ENCODE measurements around the gene YAP1. TPM values are rescaled to one million over a fixed set of nuclear protein-coding genes. Genes with fewer than 3 reads are reported as not detected.

YAP1 gene
- total and polyA plus RNA-seq, 2 of the 4 experiments (the other 2 are of a cell fraction) = 121 to 251 TPM

DNA sequence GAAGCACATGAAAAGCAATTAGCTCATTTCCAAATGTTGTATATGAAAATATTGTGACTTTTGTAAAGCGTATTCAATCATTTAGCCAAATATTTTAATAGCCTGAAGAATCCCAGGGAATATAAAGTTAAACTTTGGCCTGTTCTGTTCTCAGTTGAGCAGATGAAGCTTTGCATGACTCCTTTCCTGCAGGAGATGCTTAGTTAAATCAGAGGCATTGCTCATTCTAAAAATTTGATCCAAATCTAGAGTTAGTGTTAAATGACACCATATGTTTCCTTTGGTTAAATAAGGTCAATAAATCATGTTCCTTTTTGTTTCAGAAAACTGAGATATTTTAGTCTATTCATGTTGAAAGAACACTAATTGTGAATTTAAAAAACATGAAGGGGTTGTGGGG, 155.9 kb downstream of the YAP1 start:
- no peak overlapping the region for H2AK9ac ChIP-seq (replicated peaks; ENCODE audit: low read depth, low read length, poor library complexity)
- H3K27me3 ChIP-seq (ENCODE audit: control insufficient read depth, insufficient read depth, low read length) = no peaks in the 10 kb centered on the region
- no peak overlapping the region for H3K23ac ChIP-seq (ENCODE audit: low read depth, low read length)
- no peak overlapping the region for H3K4me2 ChIP-seq (ENCODE audit: low read depth, low read length)
- H3K4me3 ChIP-seq (ENCODE audit: insufficient read depth, low read depth, low read length) = no peak overlapping the region
- H3K56ac ChIP-seq (ENCODE audit: extremely low read depth, insufficient read depth, low read length) = no peak overlapping the region
- no peak overlapping the region for H2BK20ac ChIP-seq (ENCODE audit: low read depth, low read length)
- H4K8ac ChIP-seq (ENCODE audit: low read depth in 2 of 2, low read length in 2 of 2) = no peak overlapping the region
- no CpG with 5 or more reads among the region's 1 CpG for WGBS, 2 experiments (ENCODE audit: extremely low coverage in 2 of 2, insufficient read length in 1 of 2)
- H4K20me1 ChIP-seq (ENCODE audit: insufficient read depth, low read length) = no peaks in the 10 kb centered on the region
- dilution Hi-C loops (cut with HindIII; ENCODE audit: low sequenced_read_pairs, unreplicated experiment) (no loop called here), in situ Hi-C loops (cut with MboI; ENCODE audit: low sequenced_read_pairs) (no loop called here), intact Hi-C loops (cut with micrococcal nuclease) (no loop called here)
- H3K9ac ChIP-seq (ENCODE audit: low read depth, low read length) = no peak overlapping the region
- no peak for DNase-seq
- POLR2A ChIA-PET (ENCODE audit: unreplicated experiment) = no interaction called here
- no peak overlapping the region for H3K27ac ChIP-seq (ENCODE audit: insufficient read depth, low read length)
- H4K5ac ChIP-seq (ENCODE audit: low read depth, low read length) = no peak overlapping the region
- peaks cover 3% of the 10 kb centered on the region; the same call in 1 of the 2 replicates for H3K9me1 ChIP-seq (ENCODE audit: insufficient read depth, low read length)
- no peak overlapping the region for H3K4ac ChIP-seq (ENCODE audit: low read depth, low read length)
- H3K18ac ChIP-seq (ENCODE audit: low read depth, low read length) = no peak overlapping the region
- no peak overlapping the region for H3K14ac ChIP-seq (replicated peaks; ENCODE audit: low read depth, low read length)
- no peaks in the 10 kb centered on the region for H3K9me3 ChIP-seq (ENCODE audit: control insufficient read depth, insufficient read depth, low read length)
- H2AK5ac ChIP-seq (ENCODE audit: low read depth, low read length) = no peak overlapping the region
- no peaks in the 10 kb centered on the region for H3K36me3 ChIP-seq (ENCODE audit: control insufficient read depth, insufficient read depth, low read length)
- no peak overlapping the region for H2BK15ac ChIP-seq (ENCODE audit: low read depth, low read length)
- H3K79me1 ChIP-seq (ENCODE audit: low read depth in 1 of 2, low read length in 2 of 2) = no peaks in the 10 kb centered on the region; a peak in 1 of 4 replicates
- TF ChIP-seq CEBPB (IDR thresholded peaks at IDR 0.05; ENCODE audit: low read depth, low read length) (no peak), FOS (IDR thresholded peaks at IDR 0.05; ENCODE audit: low read depth, low read length) (no peak), CHD1 (IDR thresholded peaks at IDR 0.05; ENCODE audit: low read depth, low read length) (no peak), BHLHE40 (IDR thresholded peaks at IDR 0.05; ENCODE audit: low read depth, low read length) (no peak), MAZ (IDR thresholded peaks at IDR 0.05; ENCODE audit: borderline replicate concordance, low read depth, low read length) (no peak), RAD21 (IDR thresholded peaks at IDR 0.05; ENCODE audit: low read length) (no peak), NFE2L2 (IDR thresholded peaks at IDR 0.05; ENCODE audit: low read depth, low read length) (no peak), RFX5 (IDR thresholded peaks at IDR 0.05; ENCODE audit: low read depth, low read length) (no peak), MXI1 (IDR thresholded peaks at IDR 0.05; ENCODE audit: borderline replicate concordance, low read depth, low read length) (no peak), POLR2A (IDR thresholded peaks at IDR 0.05; ENCODE audit: low read depth, low read length) (no peak), MAFK (IDR thresholded peaks at IDR 0.05; ENCODE audit: low read depth, low read length) (no peak), SMC3 (IDR thresholded peaks at IDR 0.05; ENCODE audit: low read depth, low read length) (no peak), RCOR1 (IDR thresholded peaks at IDR 0.05; ENCODE audit: insufficient replicate concordance, low read length) (no peak)
- TF ChIP-seq, protein P1, sequence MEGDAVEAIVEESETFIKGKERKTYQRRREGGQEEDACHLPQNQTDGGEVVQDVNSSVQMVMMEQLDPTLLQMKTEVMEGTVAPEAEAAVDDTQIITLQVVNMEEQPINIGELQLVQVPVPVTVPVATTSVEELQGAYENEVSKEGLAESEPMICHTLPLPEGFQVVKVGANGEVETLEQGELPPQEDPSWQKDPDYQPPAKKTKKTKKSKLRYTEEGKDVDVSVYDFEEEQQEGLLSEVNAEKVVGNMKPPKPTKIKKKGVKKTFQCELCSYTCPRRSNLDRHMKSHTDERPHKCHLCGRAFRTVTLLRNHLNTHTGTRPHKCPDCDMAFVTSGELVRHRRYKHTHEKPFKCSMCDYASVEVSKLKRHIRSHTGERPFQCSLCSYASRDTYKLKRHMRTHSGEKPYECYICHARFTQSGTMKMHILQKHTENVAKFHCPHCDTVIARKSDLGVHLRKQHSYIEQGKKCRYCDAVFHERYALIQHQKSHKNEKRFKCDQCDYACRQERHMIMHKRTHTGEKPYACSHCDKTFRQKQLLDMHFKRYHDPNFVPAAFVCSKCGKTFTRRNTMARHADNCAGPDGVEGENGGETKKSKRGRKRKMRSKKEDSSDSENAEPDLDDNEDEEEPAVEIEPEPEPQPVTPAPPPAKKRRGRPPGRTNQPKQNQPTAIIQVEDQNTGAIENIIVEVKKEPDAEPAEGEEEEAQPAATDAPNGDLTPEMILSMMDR (conservative IDR thresholded peaks at IDR 0.05; ENCODE audit: low read depth, low read length) = no peak
- TF ChIP-seq, protein P2, sequence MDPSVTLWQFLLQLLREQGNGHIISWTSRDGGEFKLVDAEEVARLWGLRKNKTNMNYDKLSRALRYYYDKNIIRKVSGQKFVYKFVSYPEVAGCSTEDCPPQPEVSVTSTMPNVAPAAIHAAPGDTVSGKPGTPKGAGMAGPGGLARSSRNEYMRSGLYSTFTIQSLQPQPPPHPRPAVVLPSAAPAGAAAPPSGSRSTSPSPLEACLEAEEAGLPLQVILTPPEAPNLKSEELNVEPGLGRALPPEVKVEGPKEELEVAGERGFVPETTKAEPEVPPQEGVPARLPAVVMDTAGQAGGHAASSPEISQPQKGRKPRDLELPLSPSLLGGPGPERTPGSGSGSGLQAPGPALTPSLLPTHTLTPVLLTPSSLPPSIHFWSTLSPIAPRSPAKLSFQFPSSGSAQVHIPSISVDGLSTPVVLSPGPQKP (IDR thresholded peaks at IDR 0.05; ENCODE audit: borderline replicate concordance, low read depth, low read length) = no peak
- TF ChIP-seq, protein P3, sequence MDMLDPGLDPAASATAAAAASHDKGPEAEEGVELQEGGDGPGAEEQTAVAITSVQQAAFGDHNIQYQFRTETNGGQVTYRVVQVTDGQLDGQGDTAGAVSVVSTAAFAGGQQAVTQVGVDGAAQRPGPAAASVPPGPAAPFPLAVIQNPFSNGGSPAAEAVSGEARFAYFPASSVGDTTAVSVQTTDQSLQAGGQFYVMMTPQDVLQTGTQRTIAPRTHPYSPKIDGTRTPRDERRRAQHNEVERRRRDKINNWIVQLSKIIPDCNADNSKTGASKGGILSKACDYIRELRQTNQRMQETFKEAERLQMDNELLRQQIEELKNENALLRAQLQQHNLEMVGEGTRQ (IDR thresholded peaks at IDR 0.05; ENCODE audit: low read depth, low read length) = no peak
- no peak overlapping the region for H4K91ac ChIP-seq (ENCODE audit: insufficient read depth, low read depth, low read length)
- no peak overlapping the region for H2BK5ac ChIP-seq (ENCODE audit: low read depth, low read length, poor library complexity, severe bottlenecking)
- peaks cover 8% of the 10 kb centered on the region for H3K4me1 ChIP-seq (ENCODE audit: control insufficient read depth, insufficient read depth, low read length)
- CTCF ChIA-PET = interaction anchor here (1.2 kb wide), 1 partner anchor 121 kb away, joined by 4 read pairs; no protein-coding TSS in a partner anchor
- no peak overlapping the region for H2AFZ ChIP-seq (replicated peaks; ENCODE audit: low read length, poor library complexity)
- no peak for ATAC-seq (ENCODE audit: low read depth)
- no TSS peak for BruUV-seq (replicated peaks)
- H2BK120ac ChIP-seq (ENCODE audit: low read depth, low read length) = no peak overlapping the region
